GDM1 (cell line): ENCODE results near the gene EN1.
A peak's percentile ranks its signal among the peaks of the same experiment; 100 is the strongest.

Experiments used
- DNase-seq: peaks from one replicate; lab custom pipeline; 2025; lab: John Stamatoyannopoulos, UW

Gene EN1

DNA sequence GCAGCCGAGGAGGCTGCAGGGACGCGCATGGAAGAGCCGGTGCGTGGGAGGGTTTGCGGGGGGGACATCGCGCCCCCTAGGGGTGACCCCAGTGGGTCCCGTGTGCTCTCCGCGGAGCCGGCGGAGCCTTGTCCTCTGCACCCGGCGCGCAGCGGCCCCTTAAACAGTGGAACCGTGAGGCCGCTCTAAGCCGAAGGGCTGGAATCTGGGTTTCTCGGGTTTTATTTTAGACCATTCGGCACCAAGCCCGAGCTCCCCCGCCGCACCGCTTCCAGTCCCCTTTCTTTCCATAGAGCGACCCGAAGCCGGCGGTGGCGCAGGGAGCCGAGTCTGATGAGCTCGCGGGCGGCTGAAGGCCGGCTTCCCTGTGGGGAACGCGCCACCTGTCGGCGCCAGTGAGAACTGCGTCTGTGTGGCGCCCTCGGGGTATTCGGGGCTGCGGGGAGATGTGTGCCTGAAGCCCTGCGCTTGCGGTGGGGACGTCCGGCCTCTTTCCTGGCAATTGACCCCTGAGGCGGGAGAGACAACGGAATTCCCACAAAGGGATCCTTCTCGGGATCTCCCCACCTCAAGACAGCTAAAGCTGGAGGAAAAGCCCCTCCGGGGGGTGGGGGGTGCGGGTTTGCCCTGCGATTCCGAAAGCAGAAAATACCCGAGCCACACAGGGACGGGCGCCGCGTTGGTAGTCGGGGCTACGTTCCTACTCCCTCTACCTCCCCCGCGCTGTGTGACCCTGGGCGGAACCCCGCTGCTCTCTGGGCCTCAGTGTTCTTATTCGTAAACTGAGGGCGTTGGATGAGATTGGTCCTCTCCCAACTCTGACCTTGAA lies 8.2 kb upstream of the EN1 start:
- DNase-seq: peak; percentile 59

DNA sequence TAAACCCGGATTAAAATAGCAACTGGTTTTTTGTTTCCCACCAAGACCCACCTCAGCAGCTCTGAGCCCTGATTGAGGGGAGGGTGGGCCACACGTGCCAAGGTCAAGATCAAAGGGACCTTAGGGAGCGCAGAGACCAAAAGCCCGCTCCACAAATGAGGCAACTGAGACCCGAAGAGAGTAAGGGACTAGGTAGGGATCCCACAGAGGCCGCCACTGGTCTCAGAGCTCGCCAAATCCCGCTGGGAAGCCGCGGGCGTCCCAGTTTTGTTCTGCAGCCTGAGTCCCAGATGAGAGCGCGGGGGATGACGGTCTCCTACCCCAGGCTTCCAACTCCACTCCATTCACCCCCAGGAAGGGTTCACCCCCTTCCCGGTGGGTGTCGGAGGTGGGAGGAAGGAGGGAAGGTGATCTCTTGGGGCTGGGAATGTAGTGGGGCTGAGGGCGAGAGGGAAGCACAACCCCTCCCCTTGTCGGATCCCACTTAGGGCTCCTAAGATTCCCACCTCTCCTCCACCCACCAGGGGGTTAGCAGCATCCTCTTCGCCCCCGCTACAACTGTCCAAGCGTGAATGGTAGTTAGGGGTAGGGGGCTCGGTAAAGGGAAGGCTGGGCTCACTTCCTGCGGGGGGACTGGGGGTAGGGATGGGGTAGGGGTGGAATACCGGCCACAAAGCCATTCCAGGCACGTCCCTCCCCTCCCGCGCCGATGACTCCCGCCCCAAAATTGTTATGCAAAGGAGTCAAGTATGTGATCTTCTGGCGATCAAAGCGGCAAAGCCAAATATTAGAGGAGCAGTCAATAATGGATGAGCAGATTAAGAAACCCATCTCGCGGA lies 7.3 kb upstream of the EN1 start:
- no peak for DNase-seq

DNA sequence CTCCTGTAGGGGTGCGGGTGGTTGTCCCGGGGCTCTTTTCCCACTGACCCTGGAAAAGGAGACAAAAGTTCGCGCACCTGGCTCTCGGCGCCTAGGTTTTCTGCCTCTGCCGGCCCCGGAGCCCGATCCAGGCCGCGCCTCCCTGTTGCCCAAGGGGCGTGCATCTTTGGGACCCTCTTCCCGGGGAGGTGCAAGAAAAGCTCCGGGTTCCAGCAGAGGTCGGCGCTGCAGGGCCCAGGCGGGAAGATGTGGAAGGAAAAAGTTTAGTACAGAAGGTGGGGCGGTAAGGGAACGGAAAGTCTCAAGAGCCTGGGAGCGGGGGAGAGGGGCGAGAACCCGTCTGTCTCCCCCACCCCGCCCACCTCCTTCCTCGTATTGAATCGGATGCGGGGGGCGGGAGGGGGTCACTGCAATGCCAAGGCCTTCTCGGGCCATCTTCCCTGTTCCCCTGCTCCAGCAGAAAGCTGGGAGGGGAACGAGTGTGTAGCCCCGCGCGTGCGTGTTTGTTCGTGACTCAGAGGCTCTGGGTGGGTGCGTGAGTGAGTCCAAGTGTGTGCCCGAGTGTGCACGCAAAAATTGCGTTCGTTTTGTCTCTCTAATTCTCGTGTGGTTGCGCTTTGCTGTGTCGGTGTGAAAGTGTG lies 6.3 kb upstream of the EN1 start:
- DNase-seq: no peak

DNA sequence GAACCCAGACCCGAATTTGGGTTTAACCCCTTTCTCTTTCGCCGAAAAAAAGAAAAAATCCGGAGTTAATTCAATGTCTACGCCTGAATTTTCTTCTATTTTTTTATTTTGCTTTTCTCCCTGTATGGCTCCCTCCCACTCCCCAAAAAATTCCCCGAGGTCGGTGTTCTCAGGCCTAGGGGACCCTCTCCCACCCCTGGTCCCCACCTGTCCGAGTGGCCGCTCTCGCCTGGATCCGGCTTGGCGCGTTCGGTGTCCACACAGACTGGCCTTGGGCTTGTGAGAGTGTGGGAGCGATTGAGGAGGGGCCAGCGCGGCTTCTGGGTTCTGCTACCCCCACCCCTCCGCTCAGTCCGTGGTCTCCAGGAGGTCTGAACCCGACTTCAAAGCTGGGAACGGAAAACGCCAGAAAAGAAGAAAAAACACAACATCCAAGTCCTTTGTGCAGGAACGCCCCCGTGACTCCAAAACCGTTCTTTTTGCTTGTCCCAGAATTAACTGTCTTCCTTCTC lies 5.7 kb upstream of the EN1 start:
- DNase-seq: no peak

DNA sequence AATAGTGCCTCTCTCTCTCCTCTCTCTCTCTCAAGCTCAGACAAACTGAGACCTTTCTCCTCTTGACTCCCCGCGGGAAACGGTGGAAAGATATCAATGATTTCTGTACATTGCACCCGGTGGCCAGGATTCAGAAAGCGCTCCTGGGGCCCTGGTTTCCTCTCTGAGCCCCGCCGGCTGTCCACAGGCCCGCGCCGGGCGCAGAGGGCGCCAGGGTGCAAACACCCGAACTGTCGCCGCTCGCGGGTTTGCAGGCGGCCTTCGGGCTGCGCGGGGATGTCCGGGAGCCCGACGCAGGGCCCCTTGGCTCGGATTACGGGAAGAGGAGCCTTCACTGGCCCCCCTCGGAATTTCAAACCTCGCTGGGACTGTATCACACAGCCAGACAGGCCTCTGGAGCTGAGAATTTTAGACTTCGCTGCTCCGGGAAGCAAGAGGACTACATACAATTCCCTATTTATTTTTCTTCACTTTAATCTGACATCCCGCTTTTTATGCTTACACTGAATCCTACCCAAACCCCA lies 5.2 kb upstream of the EN1 start:
- DNase-seq: no peak

DNA sequence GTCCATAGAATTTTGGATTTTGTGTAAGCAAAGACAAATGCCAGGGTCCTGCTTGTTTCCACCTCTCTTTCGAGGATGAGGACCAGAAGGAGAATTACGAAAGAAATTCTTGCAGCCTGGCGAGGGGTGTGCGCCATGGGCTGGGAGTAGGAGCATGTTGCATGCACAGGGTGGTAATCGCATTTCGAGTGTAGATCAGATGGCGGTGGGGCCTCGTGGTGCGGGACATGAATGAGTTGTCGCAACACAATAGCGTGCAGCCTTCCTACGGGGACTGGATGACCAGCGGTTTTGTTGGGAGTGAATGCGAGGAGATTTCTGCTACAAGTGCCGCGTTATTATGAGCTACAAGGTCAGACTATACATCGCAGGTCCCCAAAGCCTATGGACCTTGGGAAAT lies 4.2 kb upstream of the EN1 start:
- DNase-seq: no peak

DNA sequence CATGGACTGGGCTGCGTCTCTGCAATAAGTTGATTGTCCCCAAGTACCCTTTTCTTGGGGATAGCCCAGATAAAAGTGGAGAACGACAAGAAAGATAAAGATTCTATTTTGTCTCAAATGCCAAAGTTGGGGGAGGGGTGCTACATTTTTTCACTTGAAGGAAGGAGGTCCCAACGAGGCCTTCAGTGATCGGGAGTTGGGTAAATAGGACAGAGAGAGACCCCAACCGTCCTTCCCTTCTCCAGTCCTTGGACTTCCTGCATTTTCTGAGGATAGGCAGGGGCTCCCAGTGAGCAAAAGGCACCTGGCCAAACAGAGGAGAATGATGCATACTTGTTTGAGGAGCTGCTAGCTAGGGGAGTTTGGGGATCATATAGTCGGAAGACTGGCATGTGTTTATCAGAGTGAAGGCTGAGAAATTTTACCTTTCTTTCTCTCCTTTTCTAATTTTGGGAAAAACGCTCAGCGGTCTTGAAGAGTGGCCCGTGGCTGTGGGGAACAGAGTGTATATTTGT lies 3.5 kb upstream of the EN1 start:
- no peak for DNase-seq

DNA sequence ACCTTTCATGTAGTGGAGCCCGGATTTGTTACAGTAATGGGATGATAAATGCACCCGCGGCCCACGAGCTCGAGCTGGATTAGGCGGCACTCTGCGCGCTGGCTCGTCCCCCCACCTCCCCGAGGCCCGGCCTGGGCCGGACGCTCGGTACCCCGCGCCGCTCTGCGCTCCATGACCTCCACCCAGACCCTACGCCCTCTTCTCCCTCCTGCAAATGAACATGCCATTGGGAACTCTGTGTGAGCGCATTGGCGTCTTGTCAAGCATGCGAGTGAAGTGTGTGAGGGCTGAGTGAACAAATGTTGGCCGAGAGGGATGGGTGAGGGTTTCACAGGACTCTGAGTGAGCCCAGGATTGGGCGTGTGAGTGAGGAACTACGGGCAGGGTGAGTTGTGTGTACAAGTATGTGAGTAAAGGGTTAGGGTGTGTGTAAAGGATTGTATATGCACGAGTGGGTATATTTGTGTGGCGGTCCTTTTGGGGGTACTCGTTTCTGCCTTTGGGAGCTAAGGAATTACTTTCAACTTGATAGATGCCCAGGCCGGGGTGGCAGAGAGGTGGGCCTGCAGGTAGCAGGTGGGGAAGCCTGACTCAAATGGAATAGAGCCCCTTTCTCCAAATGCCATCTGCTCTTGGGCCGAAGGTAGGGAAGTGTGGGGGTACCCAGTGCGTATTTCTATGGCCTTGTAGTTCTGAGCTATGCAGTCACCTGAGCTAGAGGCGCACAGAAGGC lies 2.9 kb upstream of the EN1 start:
- DNase-seq: no peak

DNA sequence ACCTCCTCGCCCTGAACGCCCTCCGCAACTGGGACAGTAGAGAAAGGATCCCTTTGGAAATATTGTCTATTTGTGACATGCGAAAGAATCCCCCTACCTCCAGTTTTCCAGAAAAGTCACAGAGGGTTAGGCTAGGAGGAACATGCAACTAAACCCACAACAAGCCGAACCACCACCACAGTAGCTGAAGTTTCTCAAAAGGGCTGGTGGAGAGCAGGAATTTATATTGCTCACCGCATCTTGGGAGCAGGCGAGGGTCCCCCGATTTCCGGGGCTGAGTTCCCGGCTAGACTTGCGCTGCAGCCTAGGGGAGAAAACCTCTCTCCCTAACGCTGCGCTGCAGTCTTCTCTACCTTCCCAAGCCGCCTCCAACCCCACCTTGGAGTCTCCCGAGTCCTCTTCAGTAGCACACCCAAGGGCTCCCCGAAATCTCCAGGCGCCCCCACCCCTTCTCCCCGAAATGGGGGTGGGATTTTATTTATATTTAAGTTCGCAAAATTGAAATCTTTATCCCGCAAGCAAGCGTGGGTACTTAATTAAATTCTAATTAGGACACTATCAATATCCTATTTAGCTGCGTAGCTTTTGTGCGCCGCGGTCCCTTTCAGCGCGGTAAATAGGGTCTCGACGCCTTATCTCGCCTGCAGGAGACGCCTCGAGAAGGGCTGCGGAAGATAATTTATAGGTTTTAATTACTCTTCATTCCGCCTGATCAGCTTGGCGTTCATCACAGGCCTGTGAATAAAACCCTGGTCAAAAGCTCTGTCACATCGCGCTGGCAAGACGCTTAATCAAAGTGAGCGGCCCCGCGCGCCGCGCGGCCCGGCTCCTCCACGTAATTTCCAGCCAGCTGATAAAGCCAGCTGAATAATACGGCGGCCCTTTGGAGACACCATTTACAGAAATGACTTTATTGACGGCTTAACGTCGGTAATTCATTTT lies 2.0 kb upstream of the EN1 start:
- DNase-seq: no peak

DNA sequence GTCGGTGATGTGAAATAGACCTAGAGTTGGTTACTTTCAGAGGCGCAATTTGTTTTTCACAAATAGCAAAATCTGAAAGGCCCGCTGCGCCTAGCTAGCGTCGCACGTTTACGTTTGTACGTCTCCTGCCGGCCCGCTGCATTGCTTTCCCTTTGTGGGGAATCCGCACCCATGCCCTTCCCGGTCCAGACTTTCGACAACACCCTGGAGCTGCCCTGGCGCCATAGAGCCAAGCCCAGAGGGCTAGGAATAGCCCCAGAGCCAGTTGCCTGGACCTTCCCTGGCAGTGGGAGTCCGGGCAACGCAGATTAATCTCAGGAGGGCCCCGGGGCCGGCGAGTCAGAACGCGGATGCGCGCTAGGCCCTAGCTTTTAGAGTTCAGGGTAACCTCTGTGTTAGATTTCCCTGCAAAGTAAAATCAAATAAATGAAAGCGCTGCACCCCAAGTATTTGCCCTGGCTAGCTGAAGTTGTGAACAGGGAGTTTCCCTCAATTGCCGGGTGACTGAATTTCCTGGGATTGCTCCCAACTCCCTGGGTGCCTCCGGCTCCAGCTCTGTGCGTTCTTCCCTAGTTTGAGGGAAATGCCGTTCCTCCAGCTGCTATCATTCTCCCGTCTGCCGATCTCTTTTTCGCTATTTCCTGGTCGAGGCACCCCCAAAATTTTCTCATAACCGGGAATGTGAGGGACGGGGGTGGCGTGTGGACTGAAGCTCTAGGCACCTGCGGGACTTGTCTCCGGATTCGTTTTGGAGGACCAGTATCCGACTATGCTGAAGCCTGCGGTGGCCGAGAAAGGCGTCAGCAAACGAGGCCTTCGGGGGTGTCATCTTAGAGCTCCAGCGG lies 1.2 kb upstream of the EN1 start:
- DNase-seq: no peak

DNA sequence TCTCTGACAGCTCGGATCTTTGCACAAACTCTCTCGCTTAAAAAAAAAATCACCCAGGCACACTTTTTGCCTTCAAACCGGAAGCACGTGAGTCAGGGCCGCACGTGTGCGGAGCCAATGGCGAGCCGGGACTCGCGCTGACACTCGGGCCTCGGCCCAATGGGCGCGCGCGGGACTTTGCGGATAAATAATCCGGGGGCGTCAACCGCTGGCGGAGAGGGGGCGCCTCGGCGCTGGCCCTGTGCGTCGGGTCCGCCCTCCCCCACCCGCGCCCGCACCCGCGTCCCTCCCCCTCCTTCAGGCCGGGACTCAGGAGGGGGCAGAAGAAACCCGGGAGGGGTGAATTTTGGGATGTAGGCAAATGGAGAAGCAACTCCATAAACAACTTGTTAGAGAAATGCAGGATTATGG lies 319 bp upstream of the EN1 start:
- DNase-seq: no peak

DNA sequence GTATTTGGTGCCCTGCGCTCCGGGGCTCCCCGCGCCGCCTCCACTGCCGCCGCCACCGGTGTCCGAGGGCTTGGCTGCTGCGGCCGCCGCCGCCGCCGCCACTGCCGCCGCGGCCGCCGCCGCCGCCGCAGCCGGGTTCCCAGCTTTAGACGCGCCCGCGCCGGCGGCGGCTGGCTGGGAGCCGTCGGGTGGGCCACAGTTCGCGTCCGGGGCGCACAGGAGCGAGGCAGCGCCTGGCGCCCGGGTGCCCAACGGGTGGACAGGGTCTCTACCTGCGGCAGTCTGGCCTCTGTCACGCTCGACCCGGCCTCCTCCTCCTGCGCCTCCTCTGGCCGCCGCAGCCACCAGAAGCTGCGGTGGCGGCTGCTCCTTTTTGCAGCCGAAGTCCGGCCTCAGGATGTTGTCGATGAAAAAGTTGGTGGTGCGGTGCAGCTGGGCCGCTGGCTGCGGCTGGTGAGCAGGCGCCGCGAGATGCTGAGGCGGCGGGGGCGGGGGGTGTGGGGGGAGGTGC lies 951 bp downstream of the EN1 start:
- no peak for DNase-seq

DNA sequence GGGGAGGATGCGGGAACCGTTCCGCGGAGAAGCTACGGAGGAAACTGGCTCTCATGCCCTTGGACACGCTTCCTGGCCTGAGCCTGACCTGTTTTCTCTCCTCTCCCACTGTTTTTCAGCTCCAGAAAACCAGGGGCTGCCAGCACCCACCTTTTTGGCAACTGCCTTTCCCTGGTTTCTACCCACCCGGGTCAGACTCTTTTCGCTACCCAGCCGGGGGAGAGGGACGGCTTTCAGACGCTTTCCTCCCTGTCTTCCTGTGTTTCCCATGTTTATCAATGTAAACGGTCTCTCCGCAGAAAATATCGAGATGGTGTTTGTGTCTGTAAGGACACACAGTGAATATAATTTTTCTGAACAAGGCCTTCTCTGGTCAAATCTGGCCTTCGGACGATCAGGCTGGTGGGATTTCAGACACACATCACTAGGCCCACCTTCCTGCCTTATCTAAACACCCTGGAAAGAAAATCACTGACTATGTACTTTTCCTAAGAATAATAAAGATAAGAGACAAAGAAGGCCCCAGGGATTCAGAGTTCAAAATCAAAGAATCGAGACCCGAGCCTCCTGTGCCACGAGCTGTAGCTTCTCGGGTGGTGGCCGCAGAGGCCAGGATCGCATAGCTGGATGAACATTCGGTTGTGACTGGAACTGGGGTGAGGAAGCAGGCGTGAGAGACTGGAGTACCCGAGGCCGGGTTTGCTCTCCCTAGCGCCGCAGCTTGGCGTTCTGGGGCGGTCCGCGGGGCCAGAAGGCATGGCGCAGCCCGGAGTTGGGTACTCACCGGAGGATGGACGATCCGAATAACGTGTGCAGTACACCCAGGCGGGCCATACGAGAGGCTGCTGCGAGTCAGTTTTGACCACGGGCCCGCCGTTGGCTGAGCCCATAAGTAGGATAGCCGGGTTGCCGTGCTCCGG lies 1.7 kb downstream of the EN1 start:
- no peak for DNase-seq

DNA sequence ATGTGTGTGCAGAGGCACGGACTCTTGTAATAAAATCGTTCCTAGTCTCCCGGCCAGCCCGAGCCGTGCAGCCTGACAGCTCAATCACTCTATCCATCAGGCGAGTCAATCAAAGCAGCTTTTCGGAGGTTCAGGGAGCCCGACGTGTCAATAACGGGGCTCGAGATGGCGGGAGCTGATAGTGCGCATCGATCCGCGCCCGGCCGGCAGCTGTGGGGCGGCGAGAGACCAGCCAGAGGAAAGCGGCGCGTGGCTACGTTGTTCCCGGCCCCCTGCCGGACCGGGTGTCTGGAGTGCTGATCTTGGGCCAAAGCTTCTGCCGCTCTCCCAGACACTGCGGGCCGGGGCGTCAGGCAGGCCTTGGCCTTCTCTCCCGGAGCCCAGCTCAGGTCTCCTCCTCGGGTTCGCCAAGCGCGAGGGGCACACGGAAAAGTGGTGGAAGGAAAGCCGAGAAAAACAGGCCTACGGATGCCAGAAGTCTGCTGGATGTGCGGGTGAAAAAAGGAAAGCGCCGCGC lies 2.4 kb downstream of the EN1 start:
- DNase-seq: no peak

DNA sequence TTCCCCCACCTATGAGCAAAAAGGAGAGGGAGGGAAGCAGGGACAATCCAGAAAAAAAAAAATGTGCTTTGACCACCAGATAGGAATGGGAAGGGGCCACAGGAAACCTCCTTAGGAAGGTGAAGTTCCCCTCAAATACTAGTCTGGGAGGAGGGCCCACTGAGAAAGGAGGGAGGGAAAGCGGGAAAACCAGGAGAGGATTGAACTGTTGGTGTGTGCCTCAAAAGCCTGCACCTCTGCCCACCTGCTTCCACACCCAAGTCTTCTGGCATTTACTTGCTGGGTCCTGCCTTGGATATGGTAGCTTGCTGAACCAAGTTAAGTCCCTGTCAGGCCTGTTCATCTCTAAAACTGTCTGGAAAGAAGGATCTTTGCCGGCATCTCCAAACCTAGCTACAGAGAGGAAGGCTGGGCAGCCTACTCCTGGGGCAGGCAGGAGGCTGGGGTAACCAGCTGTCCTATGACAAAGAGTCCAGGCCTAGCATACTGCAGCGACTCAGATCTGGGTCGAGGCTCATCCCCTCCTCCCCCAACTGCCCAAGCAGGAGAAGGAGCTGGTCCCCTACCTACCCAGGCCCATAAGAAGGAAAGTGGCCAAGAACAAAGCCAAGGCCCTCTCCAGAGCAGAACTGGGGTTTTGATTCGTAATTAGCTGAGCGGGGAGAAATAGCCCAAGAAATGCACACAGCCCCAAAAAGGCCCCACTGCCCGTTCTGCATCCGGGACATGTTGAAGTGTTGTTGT lies 3.0 kb downstream of the EN1 start:
- DNase-seq: no peak

DNA sequence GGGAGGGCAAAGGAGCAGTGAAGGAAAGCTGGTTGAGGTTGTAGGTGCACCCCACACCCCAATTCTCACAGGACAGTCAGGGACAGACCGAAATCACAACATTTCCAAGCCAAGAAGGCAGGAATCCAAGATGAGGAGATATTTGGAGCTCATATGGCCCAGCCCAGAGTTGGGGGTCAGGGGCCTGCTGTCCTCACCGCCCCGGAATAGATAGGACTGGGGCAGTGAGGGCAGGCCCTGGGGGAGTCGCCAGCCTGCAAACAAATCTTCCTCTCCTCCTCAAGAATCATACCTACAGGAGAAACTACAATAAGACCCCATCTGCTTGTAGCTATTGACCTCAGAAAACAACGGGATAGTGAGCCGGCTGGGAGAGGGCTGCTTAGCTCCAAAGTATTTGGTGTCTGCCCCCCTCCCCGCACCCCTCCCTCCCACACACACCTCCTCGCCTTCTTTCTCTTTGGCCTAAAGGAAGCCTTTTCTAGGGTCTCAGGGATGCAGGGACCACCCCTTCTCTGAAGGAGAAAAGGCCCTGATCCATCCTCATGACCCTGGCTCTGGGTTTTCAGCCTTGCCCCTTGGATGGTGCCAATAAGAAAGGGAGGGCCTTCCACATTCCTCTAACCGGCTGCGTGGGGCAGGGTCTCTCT lies 3.8 kb downstream of the EN1 start:
- DNase-seq: no peak
